Measurements from ENCODE around the gene ZDHHC18.

ZDHHC18 gene

DNA sequence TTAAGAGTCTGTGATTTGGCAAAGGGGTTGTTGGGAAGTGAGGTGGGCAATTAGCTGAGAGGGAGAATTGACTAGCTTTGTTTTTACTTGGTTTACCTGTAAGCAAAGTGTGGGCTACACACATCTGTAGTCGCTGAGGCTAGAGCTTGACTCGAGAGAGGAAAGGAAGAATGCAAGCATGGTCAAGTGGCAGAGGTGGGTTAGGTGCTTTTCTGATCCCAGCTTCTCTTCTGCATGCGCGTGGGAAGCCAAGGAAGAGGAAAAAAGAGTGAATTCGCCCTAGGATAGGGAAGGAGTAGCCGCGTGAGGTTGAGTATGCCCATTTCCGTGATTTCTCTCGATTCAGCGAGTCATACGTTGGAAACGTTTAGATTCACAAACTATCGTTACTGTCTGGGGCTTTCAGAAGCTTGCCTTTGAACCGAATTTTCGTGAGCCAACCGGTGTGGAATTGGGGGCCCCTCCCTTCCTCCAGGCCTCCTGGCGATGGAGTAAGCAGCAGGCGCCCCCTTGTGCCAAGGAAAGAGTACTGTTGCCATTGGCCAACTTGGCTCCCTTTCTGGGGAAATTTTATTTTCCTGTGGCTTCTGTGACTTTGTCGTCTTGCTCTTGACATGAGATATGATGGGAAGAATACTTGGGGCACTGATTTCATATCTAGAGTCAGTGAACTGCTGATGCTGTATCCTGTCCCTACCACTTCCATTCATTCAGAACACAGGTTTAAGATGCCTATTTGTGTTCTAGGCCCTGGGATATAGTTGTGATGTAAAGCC is 37.5 kb upstream of the ZDHHC18 start (continued):
- TF ChIP-seq, protein P1, sequence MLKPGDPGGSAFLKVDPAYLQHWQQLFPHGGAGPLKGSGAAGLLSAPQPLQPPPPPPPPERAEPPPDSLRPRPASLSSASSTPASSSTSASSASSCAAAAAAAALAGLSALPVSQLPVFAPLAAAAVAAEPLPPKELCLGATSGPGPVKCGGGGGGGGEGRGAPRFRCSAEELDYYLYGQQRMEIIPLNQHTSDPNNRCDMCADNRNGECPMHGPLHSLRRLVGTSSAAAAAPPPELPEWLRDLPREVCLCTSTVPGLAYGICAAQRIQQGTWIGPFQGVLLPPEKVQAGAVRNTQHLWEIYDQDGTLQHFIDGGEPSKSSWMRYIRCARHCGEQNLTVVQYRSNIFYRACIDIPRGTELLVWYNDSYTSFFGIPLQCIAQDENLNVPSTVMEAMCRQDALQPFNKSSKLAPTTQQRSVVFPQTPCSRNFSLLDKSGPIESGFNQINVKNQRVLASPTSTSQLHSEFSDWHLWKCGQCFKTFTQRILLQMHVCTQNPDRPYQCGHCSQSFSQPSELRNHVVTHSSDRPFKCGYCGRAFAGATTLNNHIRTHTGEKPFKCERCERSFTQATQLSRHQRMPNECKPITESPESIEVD (tag by site-specific recombination; IDR thresholded peaks at IDR 0.05), result no peak
- TF ChIP-seq, protein P2, sequence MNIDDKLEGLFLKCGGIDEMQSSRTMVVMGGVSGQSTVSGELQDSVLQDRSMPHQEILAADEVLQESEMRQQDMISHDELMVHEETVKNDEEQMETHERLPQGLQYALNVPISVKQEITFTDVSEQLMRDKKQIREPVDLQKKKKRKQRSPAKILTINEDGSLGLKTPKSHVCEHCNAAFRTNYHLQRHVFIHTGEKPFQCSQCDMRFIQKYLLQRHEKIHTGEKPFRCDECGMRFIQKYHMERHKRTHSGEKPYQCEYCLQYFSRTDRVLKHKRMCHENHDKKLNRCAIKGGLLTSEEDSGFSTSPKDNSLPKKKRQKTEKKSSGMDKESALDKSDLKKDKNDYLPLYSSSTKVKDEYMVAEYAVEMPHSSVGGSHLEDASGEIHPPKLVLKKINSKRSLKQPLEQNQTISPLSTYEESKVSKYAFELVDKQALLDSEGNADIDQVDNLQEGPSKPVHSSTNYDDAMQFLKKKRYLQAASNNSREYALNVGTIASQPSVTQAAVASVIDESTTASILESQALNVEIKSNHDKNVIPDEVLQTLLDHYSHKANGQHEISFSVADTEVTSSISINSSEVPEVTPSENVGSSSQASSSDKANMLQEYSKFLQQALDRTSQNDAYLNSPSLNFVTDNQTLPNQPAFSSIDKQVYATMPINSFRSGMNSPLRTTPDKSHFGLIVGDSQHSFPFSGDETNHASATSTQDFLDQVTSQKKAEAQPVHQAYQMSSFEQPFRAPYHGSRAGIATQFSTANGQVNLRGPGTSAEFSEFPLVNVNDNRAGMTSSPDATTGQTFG (tag by site-specific recombination; IDR thresholded peaks at IDR 0.05; ENCODE audit: borderline replicate concordance), result no peak
- TF ChIP-seq KLF10 (tag by site-specific recombination; IDR thresholded peaks at IDR 0.05) (peak; percentile 75), ZNF596 (tag by site-specific recombination; IDR thresholded peaks at IDR 0.05) (no peak), ZNF830 (tag by site-specific recombination; IDR thresholded peaks at IDR 0.05; ENCODE audit: low read depth) (no peak), OSR2 (tag by site-specific recombination; IDR thresholded peaks at IDR 0.05) (no peak), KLF1 (tag by site-specific recombination; IDR thresholded peaks at IDR 0.05) (peak; percentile 68), TSHZ1 (tag by site-specific recombination; IDR thresholded peaks at IDR 0.05; ENCODE audit: borderline replicate concordance) (no peak), ZNF664 (tag by site-specific recombination; IDR thresholded peaks at IDR 0.05) (0 out of 2 replicates have a peak, but pooled peaks have one; percentile 7), ZNF660 (tag by site-specific recombination; IDR thresholded peaks at IDR 0.05) (no peak; the same call in none of the 2 replicates), ZNF639 (tag by site-specific recombination; IDR thresholded peaks at IDR 0.05) (no peak; the same call in 1 of the 2 replicates), ZNF623 (tag by site-specific recombination; IDR thresholded peaks at IDR 0.05) (no peak), SALL2 (tag by site-specific recombination; IDR thresholded peaks at IDR 0.05; ENCODE audit: borderline replicate concordance) (no peak), ZBTB1 (tag by site-specific recombination; IDR thresholded peaks at IDR 0.05) (no peak), ZBTB44 (tag by site-specific recombination; IDR thresholded peaks at IDR 0.05) (no peak), ZNF169 (tag by site-specific recombination; IDR thresholded peaks at IDR 0.05) (no peak), ZNF155 (tag by site-specific recombination; IDR thresholded peaks at IDR 0.05) (no peak)
- TF ChIP-seq, protein P3, sequence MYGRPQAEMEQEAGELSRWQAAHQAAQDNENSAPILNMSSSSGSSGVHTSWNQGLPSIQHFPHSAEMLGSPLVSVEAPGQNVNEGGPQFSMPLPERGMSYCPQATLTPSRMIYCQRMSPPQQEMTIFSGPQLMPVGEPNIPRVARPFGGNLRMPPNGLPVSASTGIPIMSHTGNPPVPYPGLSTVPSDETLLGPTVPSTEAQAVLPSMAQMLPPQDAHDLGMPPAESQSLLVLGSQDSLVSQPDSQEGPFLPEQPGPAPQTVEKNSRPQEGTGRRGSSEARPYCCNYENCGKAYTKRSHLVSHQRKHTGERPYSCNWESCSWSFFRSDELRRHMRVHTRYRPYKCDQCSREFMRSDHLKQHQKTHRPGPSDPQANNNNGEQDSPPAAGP (tag by site-specific recombination; IDR thresholded peaks at IDR 0.05), result peak; percentile 27; the same call in 1 of the 2 replicates
- TF ChIP-seq, protein P4, sequence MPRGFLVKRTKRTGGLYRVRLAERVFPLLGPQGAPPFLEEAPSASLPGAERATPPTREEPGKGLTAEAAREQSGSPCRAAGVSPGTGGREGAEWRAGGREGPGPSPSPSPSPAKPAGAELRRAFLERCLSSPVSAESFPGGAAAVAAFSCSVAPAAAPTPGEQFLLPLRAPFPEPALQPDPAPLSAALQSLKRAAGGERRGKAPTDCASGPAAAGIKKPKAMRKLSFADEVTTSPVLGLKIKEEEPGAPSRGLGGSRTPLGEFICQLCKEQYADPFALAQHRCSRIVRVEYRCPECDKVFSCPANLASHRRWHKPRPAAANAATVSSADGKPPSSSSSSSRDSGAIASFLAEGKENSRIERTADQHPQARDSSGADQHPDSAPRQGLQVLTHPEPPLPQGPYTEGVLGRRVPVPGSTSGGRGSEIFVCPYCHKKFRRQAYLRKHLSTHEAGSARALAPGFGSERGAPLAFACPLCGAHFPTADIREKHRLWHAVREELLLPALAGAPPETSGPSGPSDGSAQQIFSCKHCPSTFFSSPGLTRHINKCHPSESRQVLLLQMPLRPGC (tag by site-specific recombination; IDR thresholded peaks at IDR 0.05), result 0 out of 2 replicates have a peak, but pooled peaks have one; percentile 23
- TF ChIP-seq, protein P5, sequence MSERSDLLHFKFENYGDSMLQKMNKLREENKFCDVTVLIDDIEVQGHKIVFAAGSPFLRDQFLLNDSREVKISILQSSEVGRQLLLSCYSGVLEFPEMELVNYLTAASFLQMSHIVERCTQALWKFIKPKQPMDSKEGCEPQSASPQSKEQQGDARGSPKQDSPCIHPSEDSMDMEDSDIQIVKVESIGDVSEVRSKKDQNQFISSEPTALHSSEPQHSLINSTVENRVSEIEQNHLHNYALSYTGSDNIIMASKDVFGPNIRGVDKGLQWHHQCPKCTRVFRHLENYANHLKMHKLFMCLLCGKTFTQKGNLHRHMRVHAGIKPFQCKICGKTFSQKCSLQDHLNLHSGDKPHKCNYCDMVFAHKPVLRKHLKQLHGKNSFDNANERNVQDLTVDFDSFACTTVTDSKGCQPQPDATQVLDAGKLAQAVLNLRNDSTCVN (tag by site-specific recombination; optimal IDR thresholded peaks at IDR 0.05), result peak; percentile 2

Data from HEK293 (cell line).